Astrocyte (in vitro differentiated cells and primary cell): ENCODE measurements around the gene COLGALT1.

ENCODE experiments used
- EZH2 ChIP-seq: IDR thresholded peaks from 2 replicates; pipeline ENCODE4 v1.6.1; 2012; ENCODE audit warnings: mild to moderate bottlenecking, low read length, inconsistent platforms; ENCODE audit not compliant: insufficient read depth
- TF ChIP-seq, protein P1 (sequence below): IDR thresholded peaks from 2 replicates; pipeline ENCODE4 v1.5.1; 2011; ENCODE audit warnings: low read depth, mild to moderate bottlenecking, inconsistent platforms, low read length, moderate library complexity; ENCODE audit not compliant: insufficient read depth

DNA sequence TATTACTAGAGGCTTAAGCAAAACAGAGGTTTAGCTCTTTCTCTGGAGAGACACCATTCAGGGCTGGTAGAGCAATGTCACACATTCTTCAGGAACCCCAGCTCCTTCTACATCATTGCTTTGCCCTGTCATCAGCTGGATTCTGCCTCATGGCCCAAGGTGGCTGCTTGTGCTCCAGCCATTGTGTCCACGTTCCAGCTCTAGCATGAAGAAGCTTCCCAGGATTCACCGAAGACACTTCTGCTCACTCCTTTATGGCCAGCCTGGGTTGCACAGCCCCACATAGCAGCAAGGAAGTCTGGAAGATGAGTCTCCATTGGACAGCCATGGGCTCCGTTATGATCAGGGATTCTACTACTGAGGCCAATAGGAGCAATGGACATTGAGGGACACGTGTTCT is 30.8 kb upstream of the COLGALT1 start:
- TF ChIP-seq, protein P1, sequence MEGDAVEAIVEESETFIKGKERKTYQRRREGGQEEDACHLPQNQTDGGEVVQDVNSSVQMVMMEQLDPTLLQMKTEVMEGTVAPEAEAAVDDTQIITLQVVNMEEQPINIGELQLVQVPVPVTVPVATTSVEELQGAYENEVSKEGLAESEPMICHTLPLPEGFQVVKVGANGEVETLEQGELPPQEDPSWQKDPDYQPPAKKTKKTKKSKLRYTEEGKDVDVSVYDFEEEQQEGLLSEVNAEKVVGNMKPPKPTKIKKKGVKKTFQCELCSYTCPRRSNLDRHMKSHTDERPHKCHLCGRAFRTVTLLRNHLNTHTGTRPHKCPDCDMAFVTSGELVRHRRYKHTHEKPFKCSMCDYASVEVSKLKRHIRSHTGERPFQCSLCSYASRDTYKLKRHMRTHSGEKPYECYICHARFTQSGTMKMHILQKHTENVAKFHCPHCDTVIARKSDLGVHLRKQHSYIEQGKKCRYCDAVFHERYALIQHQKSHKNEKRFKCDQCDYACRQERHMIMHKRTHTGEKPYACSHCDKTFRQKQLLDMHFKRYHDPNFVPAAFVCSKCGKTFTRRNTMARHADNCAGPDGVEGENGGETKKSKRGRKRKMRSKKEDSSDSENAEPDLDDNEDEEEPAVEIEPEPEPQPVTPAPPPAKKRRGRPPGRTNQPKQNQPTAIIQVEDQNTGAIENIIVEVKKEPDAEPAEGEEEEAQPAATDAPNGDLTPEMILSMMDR, result no peak
- TF ChIP-seq EZH2, result no peak
